HepG2 (cell line): ENCODE data around the gene CFAP70. TPM values are rescaled to one million over a fixed set of nuclear protein-coding genes. Genes with fewer than 3 reads are reported as not detected.

Experiments used
- KLF6 ChIP-seq: IDR thresholded peaks from 2 replicates; pipeline ENCODE4 v1.8.0; 2016; ENCODE audit warnings: missing biosample characterization, missing genetic modification reagents
- PRMT3 ChIP-seq: sonication (generic); formaldehyde crosslinking; IDR thresholded peaks from 2 replicates; pipeline ENCODE4 v1.8.1; 2022; ENCODE audit warnings: low read depth, mild to moderate bottlenecking, moderate library complexity, missing genetic modification reagents, borderline replicate concordance
- ZBTB40 ChIP-seq, 2 experiments: fragments of 450-650 bp in 1 of 2; sonication (generic) in 1 of 2; formaldehyde crosslinking in 1 of 2; IDR thresholded peaks; 2 replicates each; pipeline versions ENCODE4 v1.6.1 to v1.8.0; 2016 to 2022; ENCODE audit warnings: antibody characterized with exemption in 1 of 2, mild to moderate bottlenecking in 1 of 2, missing genetic modification reagents in 1 of 2
- ZNF33B ChIP-seq: sonication (generic); formaldehyde crosslinking; IDR thresholded peaks from 2 replicates; pipeline ENCODE4 v1.5.1; 2020; ENCODE audit warnings: mild to moderate bottlenecking, missing genetic modification reagents
- ZNF775 ChIP-seq: sonication (generic); formaldehyde crosslinking; IDR thresholded peaks from 2 replicates; pipeline ENCODE4 v1.4.0; 2020; ENCODE audit warnings: missing genetic modification reagents, mild to moderate bottlenecking, moderate library complexity, borderline replicate concordance
- polyA plus RNA-seq, 8 experiments: library from polyadenylated mRNA; depleted of rRNA in 3 of 8; stranded (reverse) in 7 of 8; unstranded in 1 of 8; fragments of >200 nt; fragmentation: Illumina TruSeq in 4 of 8; extraction: Trizol in 4 of 8; gene quantifications; 2 replicates each; pipeline versions ENCODE4 v1.2.1 to v1.2.3, GENCODE V29; 2011 to 2016; ENCODE audit warnings: low read depth in 4 of 8, missing spikeins in 1 of 8, mixed read lengths in 1 of 8; ENCODE audit not compliant: insufficient read depth in 1 of 8
- total RNA-seq, 5 experiments: library from RNA; depleted of rRNA; stranded (reverse); fragments of >200 nt; fragmentation: Illumina TruSeq; extraction: Trizol; gene quantifications; 2 replicates each; pipeline ENCODE4 v1.2.3, GENCODE V29; 2016; ENCODE audit warnings: low read depth in 1 of 5

Gene CFAP70
- total and polyA plus RNA-seq, 2 of the 13 experiments (the other 11 are each of a cell fraction or from before 2014, with no cell fraction given), result 0.27 to 0.38 TPM

GRCh38 chr10:73233883-73234282 lies 124.8 kb downstream of the CFAP70 start (continued):
- TF ChIP-seq ZBTB40 (IDR thresholded peaks at IDR 0.05) (no peak), ZBTB40 (CRISPR knock-in tag; IDR thresholded peaks at IDR 0.05) (no peak), PRMT3 (CRISPR knock-in tag) (no peak), KLF6 (CRISPR knock-in tag) (no peak), ZNF775 (CRISPR knock-in tag) (no peak), ZNF33B (CRISPR knock-in tag) (no peak)
